NCI-H2196 (cell line): ENCODE measurements around the gene KCNQ4.
A peak's percentile ranks its signal among the peaks of the same experiment; 100 is the strongest.

Experiments
- DNase-seq: peaks from one replicate; lab custom pipeline; 2025; ENCODE audit not compliant: unreplicated experiment; lab: John Stamatoyannopoulos, UW

Gene KCNQ4

GRCh38 chr1:40754201-40754600, 29.4 kb upstream of the KCNQ4 start:
- DNase-seq: no peak

GRCh38 chr1:40755067-40755466, 28.5 kb upstream of the KCNQ4 start:
- no peak for DNase-seq

DNA sequence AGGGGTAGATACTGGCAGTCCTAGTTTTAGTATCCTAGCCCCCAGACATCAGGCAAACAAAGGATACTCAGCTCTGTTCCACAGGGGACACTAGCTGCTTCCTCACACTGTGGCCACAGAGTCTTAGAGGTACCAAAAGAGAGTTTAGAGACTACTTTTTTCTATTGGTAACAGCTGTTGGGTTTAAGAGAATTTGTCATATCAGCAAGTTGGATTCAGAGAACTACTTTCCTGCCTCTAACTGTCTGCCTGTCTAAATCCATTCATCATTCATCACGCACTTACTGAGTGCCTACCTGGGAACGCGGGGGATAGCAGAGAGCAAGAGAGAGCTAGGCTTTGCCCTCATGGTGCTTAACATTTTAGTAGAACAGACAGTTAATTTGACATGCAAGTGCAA, 27.1 kb upstream of the KCNQ4 start:
- no peak for DNase-seq

DNA sequence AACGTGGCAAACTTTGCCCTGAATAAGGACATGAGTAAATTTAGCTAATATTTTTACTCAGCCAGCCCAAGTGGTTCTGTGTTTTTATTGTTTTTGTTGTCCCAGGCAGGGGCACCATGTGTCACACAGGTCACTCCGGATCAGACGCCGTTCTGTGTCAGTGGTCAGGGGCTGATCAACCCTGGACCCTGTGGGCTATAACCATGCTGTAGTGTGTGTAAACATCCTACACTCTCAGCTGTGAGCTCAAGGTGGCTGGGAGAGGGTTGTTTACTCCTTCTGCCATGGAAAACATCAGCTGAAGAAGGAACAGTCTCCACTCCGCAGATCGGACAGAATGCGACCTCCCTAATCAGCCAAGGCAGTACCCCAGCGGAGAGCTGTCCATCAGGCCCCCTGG, 26.5 kb upstream of the KCNQ4 start:
- DNase-seq: no peak

DNA sequence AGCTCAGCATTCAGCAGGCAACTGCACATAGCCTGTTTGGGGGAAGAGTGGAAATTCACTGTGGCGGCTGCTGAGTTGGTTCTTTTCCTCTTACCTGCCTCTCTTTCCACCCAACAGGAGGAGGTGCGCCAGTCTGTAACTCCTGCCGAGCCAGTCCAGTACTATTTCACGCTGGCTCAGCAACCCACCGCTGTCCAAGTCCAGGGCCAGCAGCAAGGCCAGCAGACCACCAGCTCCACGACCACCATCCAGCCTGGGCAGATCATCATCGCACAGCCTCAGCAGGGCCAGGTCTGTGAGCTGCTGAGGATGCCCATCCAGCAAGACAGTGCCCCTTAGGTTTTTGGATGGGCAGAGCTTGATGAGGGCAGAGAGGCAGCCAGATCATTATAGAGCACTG, 25.6 kb upstream of the KCNQ4 start:
- DNase-seq: no peak

DNA sequence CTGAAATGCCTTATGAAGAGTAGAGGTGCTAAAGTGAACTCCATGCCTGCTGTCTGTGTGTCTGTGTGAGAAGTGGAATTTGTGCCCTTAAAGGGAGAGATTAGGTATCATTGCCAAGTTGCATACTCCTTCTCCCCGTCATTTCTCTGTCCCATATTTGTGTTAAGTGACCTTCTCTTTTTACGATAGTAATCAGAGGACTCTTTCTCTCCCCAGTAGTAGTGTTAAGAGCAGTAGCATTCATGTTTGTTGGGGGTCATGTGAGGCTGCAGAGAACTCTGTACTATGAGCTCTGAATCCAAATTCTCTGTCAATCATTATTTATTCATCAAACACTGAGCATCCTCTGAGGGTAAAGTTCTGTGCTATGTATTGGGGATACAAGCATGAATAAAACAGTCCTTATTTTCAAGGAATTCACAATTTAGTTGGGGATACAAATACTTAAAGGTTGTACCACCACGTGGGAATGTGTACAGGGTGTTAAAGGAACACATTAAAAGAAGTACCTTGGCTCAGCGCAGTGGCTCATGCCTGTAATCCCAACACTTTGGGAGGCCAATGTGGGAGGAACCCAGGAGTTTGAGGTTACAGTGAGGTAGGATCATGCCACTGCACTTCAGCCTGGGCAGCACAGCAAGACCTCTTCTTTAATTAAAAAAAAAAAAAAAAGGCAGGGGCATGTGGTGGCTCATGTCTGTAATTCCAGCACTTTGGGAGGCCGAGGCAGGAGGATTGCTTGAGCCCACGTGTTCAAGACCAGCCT, 24.8 kb upstream of the KCNQ4 start:
- no peak for DNase-seq

DNA sequence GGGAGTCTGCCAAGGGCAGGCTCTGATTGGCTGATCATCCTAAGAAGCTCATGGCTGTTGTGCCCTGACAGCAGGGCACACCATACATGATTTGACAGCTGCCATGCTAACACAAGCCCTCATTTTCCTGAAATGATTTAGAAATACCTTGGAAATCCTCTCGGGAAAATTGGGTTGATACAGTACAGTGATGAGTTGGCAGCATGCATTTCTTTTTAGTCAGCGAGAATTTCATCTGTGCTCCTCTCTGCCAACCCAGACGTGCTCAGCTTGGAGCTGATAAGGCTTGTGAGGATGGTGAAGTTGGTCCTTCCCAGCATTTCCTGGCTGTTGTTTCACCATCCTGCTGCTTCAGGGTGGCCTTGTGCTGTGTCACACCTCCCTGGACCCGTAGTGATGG, 22.6 kb upstream of the KCNQ4 start:
- no peak for DNase-seq

DNA sequence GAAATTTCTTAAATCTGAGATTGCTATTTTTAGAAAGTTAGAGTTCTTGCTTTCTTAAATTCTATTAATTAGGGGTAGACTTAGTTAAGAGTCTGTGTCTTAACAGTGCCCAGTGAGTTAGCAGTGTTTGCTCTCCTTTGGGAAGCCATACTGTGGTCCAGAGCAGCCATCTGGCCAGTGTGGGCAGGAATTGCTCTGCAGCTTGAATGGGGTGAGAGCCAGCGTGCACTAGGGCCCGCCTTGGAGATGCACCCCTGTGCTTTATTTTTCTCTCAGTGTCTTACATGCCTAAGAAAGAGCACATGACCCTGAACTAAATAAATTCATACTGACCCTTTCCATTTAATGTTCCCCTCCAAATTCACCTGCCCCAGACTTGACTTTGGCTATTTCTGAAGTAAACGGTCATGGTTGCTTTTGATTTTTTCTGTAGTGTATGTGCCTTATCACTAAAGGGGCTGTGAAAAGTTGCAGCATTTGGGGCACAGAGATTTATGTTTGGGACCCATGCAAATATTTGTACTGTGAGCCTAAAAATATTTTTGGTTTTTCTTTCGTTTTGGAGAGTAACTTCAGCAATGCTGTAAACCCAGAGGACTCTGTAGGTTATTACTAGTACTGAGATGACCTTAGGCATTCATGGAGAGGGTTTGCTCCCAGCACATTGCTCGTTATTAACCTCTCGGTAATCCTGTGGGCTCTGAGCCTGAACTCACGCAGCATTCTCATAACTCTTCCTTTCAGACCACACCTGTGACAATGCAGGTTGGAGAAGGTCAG, 21.3 kb upstream of the KCNQ4 start:
- no peak for DNase-seq

DNA sequence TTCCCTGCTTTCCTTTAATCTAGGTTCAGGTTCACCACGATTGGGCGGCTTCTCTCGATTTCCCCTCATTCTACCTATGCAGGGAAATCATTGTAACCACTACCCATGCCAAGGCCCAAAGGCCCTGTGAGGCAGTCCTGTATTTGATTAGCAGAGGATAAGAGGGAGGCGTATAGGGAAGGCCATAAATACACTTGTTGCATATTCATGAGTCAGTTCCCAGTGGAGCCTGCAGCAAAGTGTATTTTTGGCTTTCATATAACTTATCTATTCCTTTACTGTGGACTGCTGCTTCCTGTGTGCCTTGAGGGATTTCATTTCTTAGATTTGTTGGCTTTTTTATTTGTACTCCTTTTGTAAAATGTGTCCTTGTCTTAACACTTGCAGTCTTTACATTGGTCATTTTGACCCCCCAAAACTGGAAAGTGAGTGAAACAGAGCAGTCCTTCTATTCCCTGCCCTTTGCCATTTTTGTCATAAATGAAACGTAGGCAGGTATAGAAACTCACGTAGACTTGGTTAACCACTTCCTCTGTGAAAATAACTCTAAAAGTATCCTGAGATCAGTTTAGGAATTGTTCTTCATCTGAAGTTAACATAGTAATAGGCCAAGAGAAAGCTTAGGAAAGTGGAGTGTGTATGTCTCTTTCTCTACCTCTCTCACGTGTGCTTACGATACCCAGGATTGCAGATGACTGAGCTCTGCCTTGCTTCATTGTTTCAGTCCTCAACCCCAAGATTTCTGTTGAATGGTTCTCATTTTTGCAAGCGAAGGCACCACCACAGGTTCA, 19.6 kb upstream of the KCNQ4 start:
- DNase-seq: no peak

GRCh38 chr1:40764981-40765380, 18.6 kb upstream of the KCNQ4 start:
- no peak for DNase-seq

DNA sequence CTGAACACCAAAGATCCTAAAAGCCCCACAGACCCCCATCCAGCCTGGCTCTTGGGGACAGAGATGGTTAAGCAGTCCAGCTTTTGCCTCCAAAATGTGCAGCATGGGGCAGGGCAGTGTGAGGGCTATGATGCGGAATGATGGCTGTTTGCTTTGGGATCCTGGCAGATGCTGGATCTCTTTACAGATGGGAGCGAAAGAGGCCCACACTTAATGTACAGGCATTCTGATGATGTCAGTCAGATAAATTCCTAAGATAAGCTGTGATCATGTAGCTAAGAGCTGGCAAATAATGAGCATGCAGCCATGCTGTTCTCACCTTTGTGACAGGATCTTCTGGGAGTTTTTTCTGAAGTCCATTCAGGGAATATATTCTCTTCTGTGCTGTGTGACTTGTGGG, 17.6 kb upstream of the KCNQ4 start:
- no peak for DNase-seq

- no peak for DNase-seq
Observed at GRCh38 chr1:40766560-40766959, 17.0 kb upstream of the KCNQ4 start.

- no peak for DNase-seq
Observed at GRCh38 chr1:40768146-40768990, 15.2 kb upstream of the KCNQ4 start.

DNA sequence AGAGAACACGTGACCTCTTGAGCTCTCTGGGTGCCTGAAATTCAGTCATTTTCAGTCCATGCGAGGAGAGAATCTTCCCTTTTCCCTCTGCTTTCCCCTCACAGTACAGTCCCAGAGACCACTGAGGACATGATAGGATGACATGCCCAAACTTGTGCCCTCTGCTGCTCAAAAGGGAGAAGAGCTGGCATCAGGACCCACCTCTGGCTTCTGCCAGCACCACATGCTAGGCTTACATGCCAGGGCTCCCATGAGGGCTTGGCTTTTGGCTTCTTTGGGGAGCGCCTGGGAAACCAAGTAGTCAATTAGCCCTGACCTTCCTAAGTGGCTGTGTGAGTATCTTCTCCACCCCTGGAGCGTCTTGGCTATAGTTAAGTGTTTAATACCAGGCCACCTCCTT, 13.8 kb upstream of the KCNQ4 start:
- DNase-seq: no peak

DNA sequence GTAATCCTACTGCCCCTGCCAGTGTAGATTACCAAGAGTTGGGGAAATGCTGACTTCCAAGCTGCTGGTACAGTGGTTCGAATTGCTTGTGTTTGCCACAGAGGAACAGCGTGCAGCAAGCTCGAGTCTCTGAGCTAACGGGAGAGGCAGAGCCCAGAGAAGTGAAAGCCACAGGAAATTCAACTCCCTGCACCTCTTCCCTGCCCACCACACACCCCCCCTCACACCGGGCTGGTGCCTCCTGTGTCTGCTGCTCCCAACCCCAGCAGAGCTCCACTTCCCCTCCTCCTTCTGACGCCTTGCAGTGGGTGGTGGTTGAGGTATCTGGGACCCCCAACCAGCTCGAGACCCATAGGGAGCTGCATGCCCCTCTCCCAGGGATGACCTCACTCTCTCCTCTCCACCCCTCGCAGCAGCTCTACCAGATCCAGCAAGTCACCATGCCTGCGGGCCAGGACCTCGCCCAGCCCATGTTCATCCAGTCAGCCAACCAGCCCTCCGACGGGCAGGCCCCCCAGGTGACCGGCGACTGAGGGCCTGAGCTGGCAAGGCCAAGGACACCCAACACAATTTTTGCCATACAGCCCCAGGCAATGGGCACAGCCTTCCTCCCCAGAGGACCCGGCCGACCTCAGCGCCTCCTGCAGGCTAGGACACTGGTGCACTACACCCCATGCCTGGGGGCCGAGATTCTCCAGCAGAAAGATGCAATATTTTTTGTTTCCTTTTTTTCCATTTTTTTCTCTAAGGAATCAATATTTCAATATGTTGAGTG, 13.1 kb upstream of the KCNQ4 start:
- DNase-seq: no peak

DNA sequence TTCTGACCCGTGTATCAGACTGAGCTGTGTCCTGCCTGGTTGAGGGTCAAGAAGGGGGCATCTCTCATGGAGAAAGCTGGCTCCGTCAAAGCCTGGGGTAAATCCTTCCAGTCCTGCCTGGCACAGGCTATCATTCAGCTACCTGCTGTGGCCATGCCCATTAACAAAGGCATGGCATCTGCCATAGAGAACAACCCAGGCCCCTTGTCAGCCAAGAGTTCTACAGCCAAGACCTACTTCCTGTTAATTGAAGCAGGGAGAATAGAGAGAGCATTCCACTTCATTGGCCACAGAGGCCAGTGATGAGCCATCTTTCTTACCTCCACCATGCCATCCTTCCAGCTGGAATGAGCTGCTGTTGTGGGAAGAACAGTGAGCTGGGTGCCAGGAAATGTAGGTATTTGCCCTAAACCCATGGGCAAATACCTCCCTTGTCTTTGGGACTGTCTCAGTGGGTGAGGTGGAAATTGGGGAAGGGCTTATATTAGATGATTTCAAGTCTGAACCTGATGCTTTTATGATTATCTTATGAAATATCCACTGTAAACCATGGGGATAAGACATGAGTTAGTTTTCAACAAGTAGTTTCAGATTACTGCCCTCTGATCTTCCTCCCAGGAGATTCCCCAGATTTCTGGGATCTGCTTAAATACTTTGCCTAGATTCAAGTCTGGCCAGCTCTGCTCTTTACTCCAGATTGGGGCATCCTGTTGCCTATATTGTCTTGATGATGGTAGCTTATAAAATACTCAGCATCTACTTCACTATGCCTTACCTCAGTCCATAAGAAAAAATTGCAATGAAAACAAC, 11.2 kb upstream of the KCNQ4 start:
- DNase-seq: no peak

GRCh38 chr1:40773748-40774265, 9.8 kb upstream of the KCNQ4 start:
- DNase-seq: no peak

GRCh38 chr1:40774266-40774998, 9.2 kb upstream of the KCNQ4 start:
- DNase-seq: peak; percentile 33
